Ascending aorta (tissue), 2 donors: Measurements from ENCODE around the gene BAK1. TPM values are rescaled to one million over a fixed set of nuclear protein-coding genes. Genes with fewer than 3 reads are reported as not detected.

Experiments
- DNase-seq, 2 donors: peaks; one replicate each; pipeline ENCODE4 v3.0.0-alpha.2; 2019; ENCODE audit warnings: low spot score in 2 of 2
- H3K27ac ChIP-seq, 2 donors: fragments of 200-600 bp; sonication (generic); one replicate each; pipeline ENCODE4 v1.5.1; 2016 to 2017; ENCODE audit warnings: mild to moderate bottlenecking in 1 of 2
- H3K27me3 ChIP-seq: fragments of 200-600 bp; sonication (generic); one replicate; pipeline ENCODE4 v1.5.1; 2017
- H3K36me3 ChIP-seq, 2 donors: fragments of 200-600 bp; sonication (generic); one replicate each; pipeline ENCODE4 v1.5.1; 2016
- H3K4me1 ChIP-seq, 2 donors: fragments of 200-600 bp; sonication (generic); one replicate each; pipeline ENCODE4 v1.5.1; 2016 to 2017; ENCODE audit warnings: mild to moderate bottlenecking in 1 of 2
- H3K4me3 ChIP-seq, 2 donors: fragments of 200-600 bp; sonication (generic); one replicate each; pipeline ENCODE4 v1.5.1; 2016 to 2017; ENCODE audit warnings: mild to moderate bottlenecking in 1 of 2
- H3K9me3 ChIP-seq, 2 donors: fragments of 200-600 bp; sonication (generic); one replicate each; pipeline ENCODE4 v1.5.1; 2016
- intact Hi-C: fragments of 100-400 bp; cut with DNase I; formaldehyde crosslinking; loops from one replicate; pipeline ENCODE4 v1.15.1; 2023
- total RNA-seq: library from RNA; depleted of rRNA; stranded (reverse); fragments of >200 nt; gene quantifications from one replicate; pipeline ENCODE4 v1.1.0, GENCODE V29; 2016
- TF ChIP-seq, protein P1 (sequence below), 3 experiments: fragments of 200-600 bp in 2 of 3; fragments of 450-650 bp in 1 of 3; sonication (generic) in 2 of 3; IDR thresholded peaks; one replicate each; pipeline ENCODE4 v1.5.1; 2016 to 2019; ENCODE audit warnings: antibody characterized with exemption in 3 of 3, mild to moderate bottlenecking in 1 of 3, moderate library complexity in 1 of 3

BAK1 gene
- total RNA-seq, 1 donor from 2014 or later = 8.7 TPM

DNA sequence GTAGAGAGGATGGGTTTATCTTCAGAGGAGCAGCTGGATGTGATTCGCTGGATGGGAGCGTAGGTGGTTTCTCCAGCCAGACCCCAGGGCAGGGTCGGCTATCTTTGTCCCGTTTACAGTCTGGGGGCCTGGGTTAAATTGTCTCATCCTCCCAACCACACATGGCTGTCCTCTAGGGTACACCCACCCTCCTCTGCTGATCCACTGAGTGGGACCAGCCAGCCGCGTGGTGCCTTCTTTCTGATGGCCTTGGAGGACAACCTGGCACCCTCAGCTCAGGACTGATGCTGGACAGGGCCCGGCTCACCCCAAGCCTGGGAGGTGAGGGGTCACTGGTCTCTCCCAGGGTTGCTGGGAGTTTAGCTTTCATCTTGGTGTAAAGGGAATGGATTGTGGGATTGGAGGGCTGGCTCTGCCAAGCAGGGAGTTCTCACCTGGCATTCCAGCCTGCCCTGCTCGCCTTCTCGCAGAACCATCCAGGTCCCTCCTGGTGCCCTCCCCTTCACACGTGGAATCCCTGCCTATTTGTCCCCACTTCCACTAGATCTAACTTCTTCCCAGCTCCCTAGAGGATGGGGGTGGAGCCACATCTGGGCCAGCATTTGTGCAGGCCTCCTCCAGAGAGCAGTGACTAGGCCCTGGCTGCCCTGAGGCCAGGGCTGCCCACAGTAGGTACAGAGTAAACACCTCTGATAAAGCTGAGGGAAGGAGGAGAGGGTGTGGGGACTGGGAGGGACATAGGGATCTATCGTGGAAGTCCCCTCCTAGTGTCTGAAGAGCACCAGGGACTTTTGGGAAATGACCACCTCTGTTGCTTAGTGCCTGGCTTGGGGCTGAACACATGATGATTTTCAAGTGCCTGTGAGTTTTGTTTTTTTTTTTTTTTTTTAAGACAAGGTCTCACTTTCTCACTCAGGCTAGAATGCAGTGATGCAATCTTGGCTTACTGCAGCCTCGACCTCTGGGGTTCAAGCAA is 42.7 kb upstream of the BAK1 start:
- intact Hi-C loops = no loop called here
- TF ChIP-seq, protein P1, sequence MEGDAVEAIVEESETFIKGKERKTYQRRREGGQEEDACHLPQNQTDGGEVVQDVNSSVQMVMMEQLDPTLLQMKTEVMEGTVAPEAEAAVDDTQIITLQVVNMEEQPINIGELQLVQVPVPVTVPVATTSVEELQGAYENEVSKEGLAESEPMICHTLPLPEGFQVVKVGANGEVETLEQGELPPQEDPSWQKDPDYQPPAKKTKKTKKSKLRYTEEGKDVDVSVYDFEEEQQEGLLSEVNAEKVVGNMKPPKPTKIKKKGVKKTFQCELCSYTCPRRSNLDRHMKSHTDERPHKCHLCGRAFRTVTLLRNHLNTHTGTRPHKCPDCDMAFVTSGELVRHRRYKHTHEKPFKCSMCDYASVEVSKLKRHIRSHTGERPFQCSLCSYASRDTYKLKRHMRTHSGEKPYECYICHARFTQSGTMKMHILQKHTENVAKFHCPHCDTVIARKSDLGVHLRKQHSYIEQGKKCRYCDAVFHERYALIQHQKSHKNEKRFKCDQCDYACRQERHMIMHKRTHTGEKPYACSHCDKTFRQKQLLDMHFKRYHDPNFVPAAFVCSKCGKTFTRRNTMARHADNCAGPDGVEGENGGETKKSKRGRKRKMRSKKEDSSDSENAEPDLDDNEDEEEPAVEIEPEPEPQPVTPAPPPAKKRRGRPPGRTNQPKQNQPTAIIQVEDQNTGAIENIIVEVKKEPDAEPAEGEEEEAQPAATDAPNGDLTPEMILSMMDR (IDR thresholded peaks at IDR 0.05) = no peak
- H3K4me1 ChIP-seq = peaks cover 4 to 13% of the 10 kb centered on the region in 2 donors
- no peaks in the 10 kb centered on the region for H3K27me3 ChIP-seq
- H3K4me3 ChIP-seq = peak overlapping the region; percentile 80 to 81
- no peaks in the 10 kb centered on the region for H3K9me3 ChIP-seq
- DNase-seq = no peak
- no peaks in the 10 kb centered on the region for H3K36me3 ChIP-seq
- H3K27ac ChIP-seq = peak overlapping the region; percentile 22 to 60

DNA sequence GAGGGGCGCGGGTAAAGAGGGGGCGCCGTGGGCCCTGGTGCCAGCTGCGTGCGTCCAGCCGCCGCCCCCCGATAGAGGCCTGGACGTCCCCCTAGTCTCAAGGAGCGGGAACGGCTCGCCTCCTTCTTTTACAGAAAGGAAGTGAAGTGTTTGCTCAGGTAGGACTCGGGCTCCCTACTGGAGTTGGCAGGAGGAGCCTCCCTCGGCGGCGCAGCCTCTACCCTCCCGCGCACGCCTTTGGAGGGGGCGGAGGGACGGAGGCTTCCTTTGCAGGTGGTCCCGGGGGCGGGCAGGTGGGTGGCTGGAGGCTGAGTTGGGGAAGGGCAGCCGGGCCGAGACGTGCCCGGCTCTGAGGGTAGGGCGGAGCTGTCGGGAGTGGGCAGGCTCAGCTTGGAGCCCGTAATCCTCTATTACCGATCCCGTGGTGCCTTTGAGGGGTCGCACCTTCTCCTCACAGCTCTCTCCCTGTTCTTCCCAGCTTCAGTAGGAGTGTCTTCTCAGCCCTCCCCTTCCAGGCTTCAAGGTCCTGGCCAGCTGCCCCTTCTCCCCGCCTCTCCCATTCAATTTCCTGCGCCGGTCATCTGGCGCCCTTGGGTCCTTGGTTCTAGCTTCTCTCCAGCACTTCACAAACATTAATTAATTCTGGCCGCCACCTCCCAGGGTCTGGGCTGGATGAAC is 41.8 kb upstream of the BAK1 start:
- Histone ChIP-seq H3K4me1 (peaks cover 4 to 13% of the 10 kb centered on the region in 2 donors), H3K36me3 (no peaks in the 10 kb centered on the region), H3K27ac (peak overlapping the region; percentile 22 to 60), H3K9me3 (no peaks in the 10 kb centered on the region), H3K27me3 (no peaks in the 10 kb centered on the region), H3K4me3 (peak overlapping the region; percentile 80 to 81)
- intact Hi-C loops = no loop called here
- no peak for DNase-seq
- TF ChIP-seq, protein P1 (IDR thresholded peaks at IDR 0.05) = no peak

DNA sequence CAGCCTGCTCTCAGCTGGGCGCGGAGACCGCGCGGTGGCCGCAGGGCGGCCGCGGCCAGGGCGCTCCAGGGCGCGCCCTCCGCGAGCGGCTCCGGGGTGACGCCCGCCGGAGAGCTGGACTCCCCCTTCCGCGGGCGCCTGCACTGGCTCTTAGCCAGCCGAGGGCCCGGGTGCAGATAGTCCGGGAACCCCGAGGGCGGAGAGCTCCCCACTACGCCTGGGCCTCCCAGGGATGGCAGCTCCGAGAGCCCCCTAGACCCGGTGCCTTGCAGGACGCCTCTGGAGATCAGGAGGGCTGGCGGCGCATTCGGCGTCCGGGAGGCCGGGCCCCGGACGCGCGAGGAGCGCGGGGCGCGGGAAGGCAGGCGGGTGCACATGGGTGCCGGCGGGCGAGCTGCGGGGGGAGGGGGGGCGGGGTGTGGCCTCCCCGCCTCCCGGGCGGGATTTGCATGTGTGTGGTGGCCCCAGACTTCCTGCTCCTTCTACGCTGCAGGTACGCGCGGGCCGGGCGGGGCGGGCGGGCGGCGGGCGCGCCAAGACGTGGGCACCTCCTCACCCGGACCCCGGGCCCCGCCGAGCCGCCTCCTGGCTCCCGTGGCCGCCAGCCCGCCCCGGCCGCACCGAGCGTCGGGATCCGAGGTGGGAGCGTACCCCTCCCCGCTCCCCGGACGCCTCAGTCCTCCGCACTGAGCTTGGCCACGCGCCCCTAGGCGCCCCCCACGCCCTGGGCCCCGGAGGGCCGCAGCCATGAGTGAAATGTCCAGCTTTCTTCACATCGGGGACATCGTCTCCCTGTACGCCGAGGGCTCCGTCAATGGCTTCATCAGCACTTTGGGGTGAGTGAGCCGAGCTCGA is 41.0 kb upstream of the BAK1 start, which contains the start of gene ITPR3:
ITPR3 (plus strand) TSS at position 467 of the 855 bp plus-strand sequence; CDS start at position 748, 281 bp downstream.
- TF ChIP-seq, protein P1 (IDR thresholded peaks at IDR 0.05) = no peak
- H3K4me1 ChIP-seq = peaks cover 4 to 13% of the 10 kb centered on the region in 2 donors
- H3K27me3 ChIP-seq = no peaks in the 10 kb centered on the region
- H3K27ac ChIP-seq = peak within 1 kb of the TSS; percentile 56 to 66
- intact Hi-C loops = no loop called here
- no peaks in the 10 kb centered on the region for H3K9me3 ChIP-seq
- H3K36me3 ChIP-seq = no peaks in the 10 kb centered on the region
- peak within 1 kb of the TSS; percentile 80 to 81 for H3K4me3 ChIP-seq
- no peak for DNase-seq

DNA sequence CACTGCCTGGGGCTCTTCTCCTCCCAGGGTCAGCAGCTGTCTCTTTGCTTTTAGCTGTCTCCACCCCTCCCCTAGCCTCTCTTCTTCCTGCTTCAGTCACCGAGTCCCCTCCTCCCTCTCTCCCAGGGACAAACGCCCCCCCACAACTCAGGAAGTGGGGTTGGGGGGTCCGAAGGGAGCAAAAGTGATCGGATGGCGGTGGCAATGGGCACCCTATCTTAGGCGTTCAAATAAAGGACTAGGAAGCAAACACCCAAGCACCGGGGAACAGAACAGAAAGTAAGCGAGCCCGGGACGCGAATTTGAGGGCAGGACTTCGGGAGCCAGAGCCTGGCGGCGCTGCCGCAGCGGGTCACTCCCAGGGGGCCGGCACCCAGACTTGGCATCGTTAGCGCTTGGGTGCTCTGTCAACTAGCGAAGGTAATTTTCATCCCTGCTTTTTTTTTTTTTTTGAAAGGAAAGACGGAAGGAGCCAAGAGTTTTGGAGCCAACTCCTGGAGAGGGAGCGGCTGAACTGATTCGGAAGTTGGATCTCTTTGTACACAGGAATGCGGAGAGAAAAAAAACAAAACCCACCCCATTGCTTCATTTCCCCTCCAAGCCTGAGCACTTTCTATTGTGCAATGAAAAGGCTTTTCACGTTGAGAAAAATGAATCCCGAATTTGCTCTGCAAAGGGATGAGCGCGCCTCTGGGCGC is 40.2 kb upstream of the BAK1 start:
- peak overlapping the region; percentile 56 to 66 for H3K27ac ChIP-seq
- no peaks in the 10 kb centered on the region for H3K9me3 ChIP-seq
- intact Hi-C loops = no loop called here
- TF ChIP-seq, protein P1 (IDR thresholded peaks at IDR 0.05) = no peak
- H3K4me3 ChIP-seq = peak overlapping the region; percentile 80 to 81
- H3K36me3 ChIP-seq = no peaks in the 10 kb centered on the region
- H3K4me1 ChIP-seq = peaks cover 4 to 13% of the 10 kb centered on the region in 2 donors
- H3K27me3 ChIP-seq = no peaks in the 10 kb centered on the region
- DNase-seq = no peak
